NCI-H1930 (cell line): ENCODE results near the gene BAHCC1.

Experiments used
- DNase-seq, 2 experiments: peaks; one replicate each; lab custom pipeline; 2025; lab: John Stamatoyannopoulos, UW

The BAHCC1 gene

GRCh38 chr17:81367171-81367570 lies 28.1 kb upstream of the BAHCC1 start:
- no peak for DNase-seq

GRCh38 chr17:81368161-81369022 lies 26.9 kb upstream of the BAHCC1 start:
- DNase-seq, result no peak

- DNase-seq, result no peak
Observed at GRCh38 chr17:81370294-81370693, 25.0 kb upstream of the BAHCC1 start.

- peak in 1 of 2 experiments; percentile 34 for DNase-seq
Observed at GRCh38 chr17:81371910-81372760, 23.1 kb upstream of the BAHCC1 start.

GRCh38 chr17:81373536-81374160 lies 21.6 kb upstream of the BAHCC1 start:
- no peak for DNase-seq

- no peak for DNase-seq
Observed at GRCh38 chr17:81374890-81375289, 20.4 kb upstream of the BAHCC1 start.

- DNase-seq, result no peak
Observed at GRCh38 chr17:81376946-81377714, 18.1 kb upstream of the BAHCC1 start.

GRCh38 chr17:81378941-81379511 lies 16.2 kb upstream of the BAHCC1 start:
- no peak for DNase-seq

GRCh38 chr17:81379523-81379942 lies 15.7 kb upstream of the BAHCC1 start:
- no peak for DNase-seq

GRCh38 chr17:81380131-81380530 lies 15.1 kb upstream of the BAHCC1 start:
- DNase-seq, result no peak

GRCh38 chr17:81380666-81381518 lies 14.4 kb upstream of the BAHCC1 start:
- no peak for DNase-seq

GRCh38 chr17:81381632-81382577 lies 13.4 kb upstream of the BAHCC1 start:
- no peak for DNase-seq

GRCh38 chr17:81382851-81383250 lies 12.4 kb upstream of the BAHCC1 start:
- no peak for DNase-seq

GRCh38 chr17:81383504-81384421 lies 11.5 kb upstream of the BAHCC1 start:
- no peak for DNase-seq

- DNase-seq, result no peak
Observed at GRCh38 chr17:81384929-81385319, 10.3 kb upstream of the BAHCC1 start.

GRCh38 chr17:81385320-81386111 lies 9.7 kb upstream of the BAHCC1 start:
- DNase-seq, result no peak

- DNase-seq, result no peak
Observed at GRCh38 chr17:81386141-81386645, 9.1 kb upstream of the BAHCC1 start.
